IMR-90 (cell line): ENCODE measurements around the gene RERE.

Experiments used
- BHLHE40 ChIP-seq: fragments of 150-350 bp; IDR thresholded peaks from 2 replicates; pipeline ENCODE4 v1.6.1; 2016; ENCODE audit warnings: mild to moderate bottlenecking, low read depth, low read length
- CTCF ChIP-seq: conservative IDR thresholded peaks from 2 replicates; pipeline ENCODE4 v1.5.1; 2012; ENCODE audit warnings: mild to moderate bottlenecking, low read depth, low read length, improper control_type of control experiment
- FOS ChIP-seq: fragments of 150-350 bp; IDR thresholded peaks from 2 replicates; pipeline ENCODE4 v1.6.1; 2016; ENCODE audit warnings: low read depth, low read length
- MXI1 ChIP-seq: IDR thresholded peaks from 2 replicates; pipeline ENCODE4 v1.6.1; 2012; ENCODE audit warnings: low read depth, mild to moderate bottlenecking, low read length, moderate library complexity, borderline replicate concordance
- NFE2L2 ChIP-seq: fragments of 150-350 bp; IDR thresholded peaks from 2 replicates; pipeline ENCODE4 v1.6.1; 2016; ENCODE audit warnings: low read depth, mild to moderate bottlenecking, low read length
- POLR2A ChIP-seq: IDR thresholded peaks from 2 replicates; pipeline ENCODE4 v1.6.1; 2012; ENCODE audit warnings: mild to moderate bottlenecking, low read depth, low read length
- RAD21 ChIP-seq: IDR thresholded peaks from 2 replicates; pipeline ENCODE4 v1.6.1; 2012; ENCODE audit warnings: low read length, improper control_type of control experiment
- RCOR1 ChIP-seq: IDR thresholded peaks from 2 replicates; pipeline ENCODE4 v1.6.1; 2012; ENCODE audit warnings: mild to moderate bottlenecking, low read length, improper control_type of control experiment; ENCODE audit not compliant: insufficient replicate concordance
- SMC3 ChIP-seq: fragments of 150-350 bp; IDR thresholded peaks from 2 replicates; pipeline ENCODE4 v1.6.1; 2016; ENCODE audit warnings: low read depth, mild to moderate bottlenecking, antibody characterized with exemption, low read length, moderate library complexity

- TF ChIP-seq CTCF (0 out of 2 replicates have a peak, but pooled peaks have one; percentile 5), MXI1 (no peak), RAD21 (0 out of 2 replicates have a peak, but pooled peaks have one; percentile 2), POLR2A (no peak), FOS (no peak), RCOR1 (no peak), SMC3 (no peak), BHLHE40 (no peak), NFE2L2 (no peak)
These were observed 78.1 kb downstream of the RERE start for GRCh38 chr1:8739377-8739776.
